Measurements from ENCODE around the gene ZNF672. TPM values are rescaled to one million over a fixed set of nuclear protein-coding genes. Genes with fewer than 3 reads are reported as not detected.

The ZNF672 gene
- total and polyA plus RNA-seq, 2 of the 13 experiments (the other 11 are each of a cell fraction or from before 2014, with no cell fraction given) = 17.2 to 22.9 TPM

GRCh38 chr1:248792342-248792741, 45.7 kb upstream of the ZNF672 start:
- no peaks in the 10 kb centered on the region for H3K79me2 ChIP-seq (ENCODE audit: insufficient read depth, low read length)
- no peak overlapping the region for H3K9ac ChIP-seq (ENCODE audit: insufficient read depth, low read depth, low read length)
- ATAC-seq (no peak), FAIRE-seq (no peak), DNase-seq (ENCODE audit: low spot score) (no peak)
- in situ Hi-C loops (cut with HindIII; ENCODE audit: extremely low pct_ligation_motif_present, low pct_unique_long_range_greater_than_20kb) = no loop called here
- POLR2A ChIA-PET = no interaction called here
- no peak overlapping the region for H3K4me3 ChIP-seq (replicated peaks in 1 of 3; ENCODE audit: insufficient read depth in 1 of 3, low read depth in 2 of 3, low read length in 3 of 3)
- H3K27ac ChIP-seq (ENCODE audit: extremely low read length, insufficient read depth, low read length) = no peak overlapping the region
- H3K9me3 ChIP-seq (ENCODE audit: low read length) = no peaks in the 10 kb centered on the region
- intact Hi-C loops (cut with micrococcal nuclease; ENCODE audit: unreplicated experiment) = loop anchor here (5.0 kb wide), 2 partner anchors 35 to 95 kb away; partner anchors contain the start of gene LYPD8
- TF ChIP-seq MTF1 (CRISPR knock-in tag; IDR thresholded peaks at IDR 0.05) = no peak
- no peak for TF ChIP-seq ATF6 (CRISPR knock-in tag; conservative IDR thresholded peaks at IDR 0.05)
- no peak for TF ChIP-seq ELF3 (CRISPR knock-in tag; IDR thresholded peaks at IDR 0.05)
- TF ChIP-seq MXD4 (CRISPR knock-in tag; IDR thresholded peaks at IDR 0.05) = no peak
- TF ChIP-seq KDM1A (CRISPR knock-in tag; IDR thresholded peaks at IDR 0.05) = no peak
- H3K36me3 ChIP-seq (replicated peaks in 1 of 2; ENCODE audit: control insufficient read depth in 1 of 2, insufficient read depth in 2 of 2, low read length in 2 of 2) = no peaks in the 10 kb centered on the region
- WGBS (ENCODE audit: low lambda C conversion rate) = 69% methylated on average over 5 of the region's 5 CpGs
- H3K27me3 ChIP-seq (ENCODE audit: control insufficient read depth in 1 of 2, insufficient read depth in 2 of 2, low read length in 2 of 2) = no peaks in the 10 kb centered on the region; a peak in 1 of 5 replicates
- H3K4me2 ChIP-seq (ENCODE audit: low read depth, low read length) = no peak overlapping the region
- no peaks in the 10 kb centered on the region for H4K20me1 ChIP-seq (ENCODE audit: insufficient read depth, low read length)
- CTCF ChIA-PET (ENCODE audit: low intra/inter-chr PET ratio, low total read pairs) = no interaction called here
- H2AFZ ChIP-seq (ENCODE audit: low read length) = no peak overlapping the region
- 0 out of 2 replicates have a peak, but pooled peaks cover 4% of the 10 kb centered on the region for H3K4me1 ChIP-seq (ENCODE audit: insufficient read depth, low read length)
- no TSS peak for BruUV-seq (replicated peaks)

- no peak for FAIRE-seq
- TF ChIP-seq PAWR (CRISPR knock-in tag; IDR thresholded peaks at IDR 0.05; ENCODE audit: borderline replicate concordance) = no peak
- no peak for TF ChIP-seq DBP (CRISPR knock-in tag; IDR thresholded peaks at IDR 0.05; ENCODE audit: not compliant biosample characterization)
- no peak for TF ChIP-seq REL (CRISPR knock-in tag; conservative IDR thresholded peaks at IDR 0.05)
- TF ChIP-seq, protein P1, sequence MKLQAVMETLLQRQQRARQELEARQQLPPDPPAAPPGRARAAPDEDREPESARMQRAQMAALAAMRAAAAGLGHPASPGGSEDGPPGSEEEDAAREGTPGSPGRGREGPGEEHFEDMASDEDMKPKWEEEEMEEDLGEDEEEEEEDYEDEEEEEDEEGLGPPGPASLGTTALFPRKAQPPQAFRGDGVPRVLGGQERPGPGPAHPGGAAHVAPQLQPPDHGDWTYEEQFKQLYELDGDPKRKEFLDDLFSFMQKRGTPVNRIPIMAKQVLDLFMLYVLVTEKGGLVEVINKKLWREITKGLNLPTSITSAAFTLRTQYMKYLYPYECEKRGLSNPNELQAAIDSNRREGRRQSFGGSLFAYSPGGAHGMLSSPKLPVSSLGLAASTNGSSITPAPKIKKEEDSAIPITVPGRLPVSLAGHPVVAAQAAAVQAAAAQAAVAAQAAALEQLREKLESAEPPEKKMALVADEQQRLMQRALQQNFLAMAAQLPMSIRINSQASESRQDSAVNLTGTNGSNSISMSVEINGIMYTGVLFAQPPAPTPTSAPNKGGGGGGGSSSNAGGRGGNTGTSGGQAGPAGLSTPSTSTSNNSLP (IDR thresholded peaks at IDR 0.05; ENCODE audit: low read depth, low read length) = no peak
- TF ChIP-seq MEIS2 (CRISPR knock-in tag; IDR thresholded peaks at IDR 0.05) = no peak
- TF ChIP-seq TBX3 (IDR thresholded peaks at IDR 0.05; ENCODE audit: borderline replicate concordance) = no peak
- TF ChIP-seq, protein P2, sequence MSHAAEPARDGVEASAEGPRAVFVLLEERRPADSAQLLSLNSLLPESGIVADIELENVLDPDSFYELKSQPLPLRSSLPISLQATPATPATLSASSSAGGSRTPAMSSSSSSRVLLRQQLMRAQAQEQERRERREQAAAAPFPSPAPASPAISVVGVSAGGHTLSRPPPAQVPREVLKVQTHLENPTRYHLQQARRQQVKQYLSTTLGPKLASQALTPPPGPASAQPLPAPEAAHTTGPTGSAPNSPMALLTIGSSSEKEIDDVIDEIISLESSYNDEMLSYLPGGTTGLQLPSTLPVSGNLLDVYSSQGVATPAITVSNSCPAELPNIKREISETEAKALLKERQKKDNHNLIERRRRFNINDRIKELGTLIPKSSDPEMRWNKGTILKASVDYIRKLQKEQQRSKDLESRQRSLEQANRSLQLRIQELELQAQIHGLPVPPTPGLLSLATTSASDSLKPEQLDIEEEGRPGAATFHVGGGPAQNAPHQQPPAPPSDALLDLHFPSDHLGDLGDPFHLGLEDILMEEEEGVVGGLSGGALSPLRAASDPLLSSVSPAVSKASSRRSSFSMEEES (CRISPR knock-in tag; IDR thresholded peaks at IDR 0.05) = no peak
- TF ChIP-seq PPARG (CRISPR knock-in tag; conservative IDR thresholded peaks at IDR 0.05) = no peak
- no peak for TF ChIP-seq KDM6A (CRISPR knock-in tag; IDR thresholded peaks at IDR 0.05; ENCODE audit: low read depth)
- TF ChIP-seq ISL2 (CRISPR knock-in tag; IDR thresholded peaks at IDR 0.05) = no peak
Measured at GRCh38 chr1:248793592-248793991, 44.4 kb upstream of the ZNF672 start.

More at GRCh38 chr1:248793592-248793991, 44.4 kb upstream of the ZNF672 start:
- no peak for ATAC-seq
- Histone ChIP-seq H2AFZ (ENCODE audit: low read length) (no peak overlapping the region), H3K36me3 (replicated peaks in 1 of 2; ENCODE audit: control insufficient read depth in 1 of 2, insufficient read depth in 2 of 2, low read length in 2 of 2) (no peaks in the 10 kb centered on the region), H3K9me3 (ENCODE audit: low read length) (no peaks in the 10 kb centered on the region), H4K20me1 (ENCODE audit: insufficient read depth, low read length) (no peaks in the 10 kb centered on the region), H3K4me1 (ENCODE audit: insufficient read depth, low read length) (0 out of 2 replicates have a peak, but pooled peaks cover 4% of the 10 kb centered on the region), H3K4me3 (replicated peaks in 1 of 3; ENCODE audit: insufficient read depth in 1 of 3, low read depth in 2 of 3, low read length in 3 of 3) (no peak overlapping the region), H3K27ac (ENCODE audit: extremely low read length, insufficient read depth, low read length) (no peak overlapping the region), H3K79me2 (ENCODE audit: insufficient read depth, low read length) (no peaks in the 10 kb centered on the region), H3K9ac (ENCODE audit: insufficient read depth, low read depth, low read length) (no peak overlapping the region), H3K4me2 (ENCODE audit: low read depth, low read length) (no peak overlapping the region), H3K27me3 (ENCODE audit: control insufficient read depth in 1 of 2, insufficient read depth in 2 of 2, low read length in 2 of 2) (no peaks in the 10 kb centered on the region; a peak in 1 of 5 replicates)
- intact Hi-C loops (cut with micrococcal nuclease; ENCODE audit: unreplicated experiment) (loop anchor here (5.0 kb wide), 2 partner anchors 36 to 96 kb away; partner anchors contain the start of gene LYPD8), in situ Hi-C loops (cut with HindIII; ENCODE audit: extremely low pct_ligation_motif_present, low pct_unique_long_range_greater_than_20kb) (no loop called here)
- CTCF ChIA-PET (ENCODE audit: low intra/inter-chr PET ratio, low total read pairs) = no interaction called here
- POLR2A ChIA-PET = no interaction called here
- DNase-seq (ENCODE audit: low spot score) = no peak
- no TSS peak for BruUV-seq (replicated peaks)

All from HepG2 (cell line).